GM19240 (cell line): ENCODE measurements around the gene TSPAN1.
"Not testable (repeated sequence)": the region's sequence is repeated elsewhere in the genome, so short reads cannot be mapped to it uniquely, and the experiment has no call there.

Experiments used
- DNase-seq: peaks from one replicate; pipeline ENCODE4 v3.0.0; 2011; ENCODE audit warnings: low spot score; ENCODE audit not compliant: insufficient read length

Gene TSPAN1

DNA sequence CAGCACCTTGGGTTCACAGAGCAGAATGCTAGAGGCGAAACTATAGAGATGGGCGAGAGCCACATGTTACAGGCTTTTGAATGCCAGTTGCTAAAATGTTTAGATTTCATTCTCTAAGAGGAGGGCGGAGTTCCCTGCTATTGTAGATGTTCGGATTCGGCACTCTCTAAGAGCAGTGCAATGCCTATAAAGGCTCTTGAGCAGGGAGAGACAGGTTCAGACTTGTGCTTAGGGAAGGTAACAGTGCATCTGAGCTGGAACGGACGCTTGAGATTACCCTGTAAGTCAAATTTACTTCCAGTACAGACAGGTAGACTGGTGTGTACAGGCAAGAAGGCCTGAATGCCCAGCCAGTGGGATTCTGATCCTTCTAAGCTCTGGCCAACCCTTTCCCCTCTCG, 43.6 kb downstream of the TSPAN1 start:
- DNase-seq, result no peak

DNA sequence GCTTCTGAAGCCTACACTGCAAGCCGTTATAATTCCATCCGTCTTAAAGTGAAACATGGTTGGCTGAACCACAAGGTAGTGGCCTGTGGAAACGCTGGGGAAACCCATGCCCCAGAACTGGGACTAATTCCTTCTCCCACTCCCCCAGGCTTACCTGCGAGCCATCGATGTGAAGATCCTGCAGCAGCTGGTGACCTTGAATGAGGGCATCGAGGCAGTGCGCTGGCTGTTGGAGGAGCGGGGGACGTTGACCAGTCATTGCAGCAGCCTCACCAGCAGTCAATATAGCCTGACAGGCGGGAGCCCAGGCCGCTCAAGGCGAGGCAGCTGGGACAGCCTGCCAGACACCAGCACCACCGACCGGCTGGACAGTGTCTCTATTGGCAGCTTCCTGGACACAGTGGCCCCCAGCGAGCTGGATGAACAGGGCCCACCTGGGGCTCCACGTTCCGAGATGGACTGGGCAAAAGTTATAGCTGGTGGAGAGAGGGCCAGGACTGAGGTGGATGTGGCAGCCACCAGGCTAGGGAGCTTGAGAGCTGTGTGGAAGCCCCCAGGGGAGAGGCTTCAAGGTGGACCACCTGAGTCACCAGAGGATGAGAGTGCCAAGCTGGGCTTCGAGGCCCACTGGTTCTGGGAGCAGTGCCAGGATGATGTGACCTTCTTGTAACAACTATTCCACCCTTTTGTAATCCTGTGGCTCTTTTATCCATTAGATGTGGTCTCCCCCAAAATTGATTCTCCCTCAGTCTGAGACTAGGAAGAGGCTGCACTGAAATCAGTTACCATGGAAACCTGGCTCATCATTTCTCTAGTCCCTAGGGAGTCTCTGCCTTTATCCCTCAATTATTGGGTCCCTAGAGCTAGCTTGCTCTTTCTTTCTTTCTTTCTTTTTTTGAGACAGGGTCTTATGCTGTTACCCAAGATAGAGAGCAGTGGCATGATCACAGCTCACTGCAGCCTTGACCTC, 44.9 kb downstream of the TSPAN1 start:
- no peak for DNase-seq

DNA sequence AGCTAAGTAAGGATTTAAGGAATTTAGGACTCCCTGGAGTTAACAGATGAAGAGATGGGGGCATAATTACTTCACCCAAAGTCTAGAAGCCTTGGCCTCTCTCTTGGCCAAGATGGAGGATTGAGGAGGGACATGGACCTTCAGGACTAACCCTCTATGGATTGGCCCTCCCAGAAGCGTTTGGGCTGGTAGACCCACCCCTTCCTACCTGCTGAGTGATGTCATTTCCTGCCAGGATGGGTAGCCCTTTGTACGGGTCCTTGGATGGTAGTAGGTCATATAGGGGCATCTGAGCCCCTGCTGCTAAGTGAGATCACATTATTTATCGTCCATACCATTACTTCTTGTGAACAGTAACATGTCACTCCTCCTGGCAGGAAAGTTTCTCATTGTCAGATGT, 45.9 kb downstream of the TSPAN1 start:
- no peak for DNase-seq

DNA sequence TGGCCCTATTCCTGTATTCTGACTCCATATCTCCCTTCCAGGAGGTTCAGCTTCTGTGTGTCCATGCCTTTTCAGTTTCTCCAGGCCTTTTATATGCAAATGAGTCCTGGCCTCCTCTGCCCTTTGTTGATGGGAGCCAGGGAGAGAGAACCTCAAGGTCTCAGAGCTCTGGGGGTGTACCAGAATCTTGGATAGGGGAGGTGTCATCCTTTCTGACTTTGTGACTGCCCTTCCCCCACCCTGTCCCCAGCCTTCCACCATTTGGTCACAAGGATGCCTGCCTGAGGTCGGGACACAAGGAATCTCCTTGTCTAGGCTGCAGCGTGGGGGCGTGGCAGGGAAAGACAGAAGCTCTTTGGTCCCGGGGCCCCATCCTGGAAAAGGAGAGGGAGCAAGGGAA, 46.9 kb downstream of the TSPAN1 start:
- DNase-seq, result no peak

DNA sequence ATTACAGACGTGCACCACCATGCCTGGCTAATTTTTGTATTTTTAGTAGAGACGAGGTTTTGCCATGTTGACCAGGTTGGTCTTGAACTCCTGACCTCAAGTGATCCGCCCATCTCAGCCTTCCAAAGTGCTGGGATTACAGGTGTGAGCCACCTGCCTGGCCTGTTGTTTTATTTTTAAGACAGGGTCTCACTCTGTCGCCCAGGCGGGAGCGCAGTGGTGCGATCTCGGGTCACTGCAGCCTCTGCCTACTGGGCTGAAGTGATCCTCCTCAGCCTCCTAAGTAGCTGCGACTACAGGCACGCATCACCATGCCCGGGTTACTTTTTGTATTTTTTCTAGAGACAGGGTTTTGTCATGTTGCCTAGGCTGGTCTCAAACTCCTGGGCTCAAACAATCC, 48.2 kb downstream of the TSPAN1 start:
- not testable (repeated sequence) for DNase-seq

DNA sequence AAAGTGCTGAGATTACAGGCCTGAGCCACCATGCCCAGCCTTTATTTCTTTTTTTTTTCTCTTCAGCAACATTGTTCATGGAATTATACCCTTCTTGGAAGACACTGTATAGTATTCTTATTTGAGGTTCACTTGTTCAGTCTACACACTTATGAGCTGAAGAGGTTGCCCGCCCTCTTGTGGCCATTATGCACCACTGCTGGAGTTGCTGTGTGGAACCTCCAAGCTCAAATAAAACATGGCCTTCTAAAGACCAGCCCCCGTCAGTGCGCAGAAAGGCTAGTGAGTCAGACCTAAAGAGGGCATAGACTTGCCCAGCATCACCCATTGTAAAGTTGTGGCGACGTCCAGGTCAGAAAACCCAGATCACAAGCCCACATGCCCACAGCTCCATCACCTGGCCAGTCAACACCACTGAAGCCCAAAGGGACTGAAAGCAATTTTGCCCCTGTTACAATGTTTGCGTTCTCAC, 48.6 kb downstream of the TSPAN1 start:
- DNase-seq, result no peak

DNA sequence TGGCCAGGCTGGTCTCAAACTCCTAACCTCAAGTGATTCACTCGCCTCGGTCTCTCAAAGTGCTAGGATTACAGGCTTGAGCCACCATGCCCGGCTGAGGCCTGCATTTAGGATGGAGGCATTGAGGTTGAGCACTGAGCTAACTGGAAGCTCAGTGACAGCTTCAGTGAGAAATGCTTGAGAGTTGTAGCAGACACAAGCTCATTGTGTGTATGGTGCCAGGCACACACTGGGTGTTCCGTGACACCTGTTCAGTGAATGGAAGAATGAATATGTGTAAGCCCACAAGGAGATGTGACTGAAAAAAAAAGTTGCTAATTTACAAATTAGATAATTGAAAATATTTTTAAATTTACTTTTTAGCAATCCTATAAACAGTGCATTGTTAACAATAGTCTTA, 50.1 kb downstream of the TSPAN1 start:
- DNase-seq, result no peak

DNA sequence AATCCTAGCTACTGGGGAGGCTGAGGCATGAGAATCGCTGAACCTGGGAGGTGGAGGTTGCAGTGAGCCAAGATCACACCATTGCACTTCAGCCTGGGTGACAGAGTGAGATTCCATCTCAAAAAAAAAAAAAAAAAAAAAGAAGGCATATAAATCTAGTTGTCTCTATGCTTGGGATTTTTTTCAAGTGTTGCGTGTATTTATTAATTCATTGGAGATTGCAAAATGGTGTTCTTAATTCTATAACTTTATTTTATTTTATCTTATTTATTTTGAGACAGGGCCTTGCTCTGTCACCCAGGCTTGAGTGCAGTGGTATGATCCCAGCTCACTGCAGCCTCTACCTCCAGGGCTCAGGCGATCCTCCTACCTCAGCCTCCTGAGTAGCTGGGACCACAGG, 56.3 kb downstream of the TSPAN1 start:
- DNase-seq, result not testable (repeated sequence)
